H9 (cell line): ENCODE data around the gene SRCAP. TPM values are rescaled to one million over a fixed set of nuclear protein-coding genes. Genes with fewer than 3 reads are reported as not detected.

Experiments used
- DNase-seq: peaks from one replicate; pipeline ENCODE4 v3.0.0-alpha.2; 2017
- H2AFZ ChIP-seq: one replicate; pipeline ENCODE4 v1.6.1; 2013; ENCODE audit warnings: mild to moderate bottlenecking, low read length, control low read depth, moderate library complexity
- H2AK5ac ChIP-seq: 2 replicates; pipeline ENCODE4 v1.6.1; 2013; ENCODE audit warnings: low read length, control low read depth, mixed read lengths; ENCODE audit not compliant: insufficient read length
- H2BK120ac ChIP-seq: one replicate; pipeline ENCODE4 v1.6.1; 2013; ENCODE audit warnings: low read depth, mild to moderate bottlenecking, low read length, control low read depth, inconsistent platforms; ENCODE audit not compliant: poor library complexity, severe bottlenecking
- H2BK12ac ChIP-seq: 2 replicates; pipeline ENCODE4 v1.6.1; 2013; ENCODE audit warnings: low read length, control low read depth, mixed read lengths, low read depth; ENCODE audit not compliant: insufficient read length
- H2BK15ac ChIP-seq: 2 replicates; pipeline ENCODE4 v1.6.1; 2013; ENCODE audit warnings: low read depth, low read length, control low read depth
- H2BK20ac ChIP-seq: one replicate; pipeline ENCODE4 v1.6.1; 2013; ENCODE audit warnings: low read depth, mild to moderate bottlenecking, low read length, control low read depth, inconsistent platforms; ENCODE audit not compliant: poor library complexity, severe bottlenecking
- H2BK5ac ChIP-seq: 2 replicates; pipeline ENCODE4 v1.6.1; 2013; ENCODE audit warnings: low read length, control low read depth, mixed read lengths; ENCODE audit not compliant: insufficient read length
- H3K14ac ChIP-seq: 2 replicates; pipeline ENCODE4 v1.6.1; 2013; ENCODE audit warnings: low read length, control low read depth; ENCODE audit not compliant: insufficient read depth
- H3K18ac ChIP-seq: 2 replicates; pipeline ENCODE4 v1.6.1; 2013; ENCODE audit warnings: low read depth, mild to moderate bottlenecking, mixed read lengths, low read length, control low read depth; ENCODE audit not compliant: insufficient read length
- H3K23ac ChIP-seq: 2 replicates; pipeline ENCODE4 v1.6.1; 2013; ENCODE audit warnings: low read length, control low read depth, mixed read lengths, low read depth; ENCODE audit not compliant: insufficient read length
- H3K23me2 ChIP-seq: 2 replicates; pipeline ENCODE4 v1.6.1; 2013; ENCODE audit warnings: low read depth, mild to moderate bottlenecking, mixed read lengths, low read length, control low read depth; ENCODE audit not compliant: insufficient read length, poor library complexity, severe bottlenecking
- H3K27ac ChIP-seq: 2 replicates; pipeline ENCODE4 v1.5.1; 2013; ENCODE audit warnings: low read length, control low read depth, mixed read lengths, low read depth; ENCODE audit not compliant: insufficient read length
- H3K27me3 ChIP-seq: 2 replicates; pipeline ENCODE4 v1.6.1; 2013; ENCODE audit warnings: low read length, control low read depth, inconsistent platforms; ENCODE audit not compliant: insufficient read depth
- H3K4ac ChIP-seq: 2 replicates; pipeline ENCODE4 v1.6.1; 2013; ENCODE audit warnings: low read depth, mild to moderate bottlenecking, control low read depth, inconsistent platforms, low read length, moderate library complexity
- H3K4me1 ChIP-seq: 2 replicates; pipeline ENCODE4 v1.6.1; 2013; ENCODE audit warnings: low read length, control low read depth, inconsistent platforms; ENCODE audit not compliant: insufficient read depth
- H3K4me2 ChIP-seq: 2 replicates; pipeline ENCODE4 v1.6.1; 2013; ENCODE audit warnings: low read length, control low read depth, mixed read lengths; ENCODE audit not compliant: insufficient read length, insufficient read depth
- H3K56ac ChIP-seq: 2 replicates; pipeline ENCODE4 v1.6.1; 2013; ENCODE audit warnings: low read depth, mild to moderate bottlenecking, mixed read lengths, low read length, control low read depth; ENCODE audit not compliant: insufficient read length
- H3K79me1 ChIP-seq: 2 replicates; pipeline ENCODE4 v1.6.1; 2013; ENCODE audit warnings: low read depth, mild to moderate bottlenecking, moderate library complexity, low read length, control low read depth, inconsistent platforms; ENCODE audit not compliant: insufficient read depth, poor library complexity, severe bottlenecking
- H3K79me2 ChIP-seq: 2 replicates; pipeline ENCODE4 v1.6.1; 2013; ENCODE audit warnings: low read length, control low read depth, inconsistent platforms; ENCODE audit not compliant: insufficient read depth
- H3K9ac ChIP-seq: 2 replicates; pipeline ENCODE4 v1.6.1; 2013; ENCODE audit warnings: low read length, control low read depth, mixed read lengths; ENCODE audit not compliant: insufficient read length; ENCODE audit errors: extremely low read depth
- H3K9me3 ChIP-seq: one replicate; pipeline ENCODE4 v1.6.1; 2013; ENCODE audit warnings: low read depth, low read length, inconsistent platforms; ENCODE audit not compliant: control insufficient read depth
- H3T11ph ChIP-seq: one replicate; pipeline ENCODE4 v1.6.1; 2013; ENCODE audit warnings: mild to moderate bottlenecking, low read length, control low read depth, inconsistent platforms
- H4K20me1 ChIP-seq: one replicate; pipeline ENCODE4 v1.6.1; 2013; ENCODE audit not compliant: control insufficient read depth, insufficient read length, insufficient read depth
- H4K5ac ChIP-seq: 2 replicates; pipeline ENCODE4 v1.6.1; 2013; ENCODE audit warnings: low read depth, mild to moderate bottlenecking, mixed read lengths, low read length, control low read depth; ENCODE audit not compliant: insufficient read length
- H4K8ac ChIP-seq: replicated peaks from 2 replicates; pipeline ENCODE4 v1.6.1; 2013; ENCODE audit warnings: low read length, control low read depth, mixed read lengths, low read depth; ENCODE audit not compliant: insufficient read length
- H4K91ac ChIP-seq: 2 replicates; pipeline ENCODE4 v1.6.1; 2013; ENCODE audit warnings: low read depth, mild to moderate bottlenecking, moderate library complexity, mixed read lengths, low read length, control low read depth; ENCODE audit not compliant: insufficient read length
- H3K27ac Mint-ChIP-seq, 3 experiments: 2 replicates in 2 of 3; 3 replicates in 1 of 3; pipeline ENCODE4 v1.8.0; 2020 to 2021; ENCODE audit warnings: mixed read lengths in 3 of 3, mild to moderate bottlenecking in 1 of 3, moderate library complexity in 1 of 3
- H3K27me3 Mint-ChIP-seq: 2 replicates; pipeline ENCODE4 v1.8.0; 2021; ENCODE audit warnings: low read depth, mild to moderate bottlenecking, moderate library complexity, mixed read lengths
- H3K36me3 Mint-ChIP-seq, 3 experiments: 2 replicates in 2 of 3; 3 replicates in 1 of 3; pipeline ENCODE4 v1.8.0; 2020 to 2021; ENCODE audit warnings: low read depth in 3 of 3, mixed read lengths in 3 of 3; ENCODE audit not compliant: insufficient read depth in 1 of 3
- H3K4me1 Mint-ChIP-seq, 2 experiments: 2 replicates each; pipeline ENCODE4 v1.8.0; 2020; ENCODE audit warnings: mixed read lengths in 2 of 2
- H3K4me3 Mint-ChIP-seq, 2 experiments: 2 replicates in 1 of 2; 3 replicates in 1 of 2; pipeline ENCODE4 v1.8.0; 2020 to 2021; ENCODE audit warnings: mild to moderate bottlenecking in 2 of 2, mixed read lengths in 2 of 2, moderate library complexity in 1 of 2
- H3K9me3 Mint-ChIP-seq, 2 experiments: 2 replicates in 1 of 2; 3 replicates in 1 of 2; pipeline ENCODE4 v1.8.0; 2020; ENCODE audit warnings: mild to moderate bottlenecking in 2 of 2, mixed read lengths in 2 of 2, moderate library complexity in 1 of 2
- CTCF ChIP-seq: fragments of 200-600 bp; sonication (generic); conservative IDR thresholded peaks from 3 replicates; pipeline ENCODE4 v1.8.0; 2021; ENCODE audit warnings: antibody characterized with exemption, mild to moderate bottlenecking
- WGBS: extraction: QIAGEN DNeasy Blood & Tissue Kit; methylation state at CpG from one replicate; pipeline ENCODE4 v1.1.7; 2013; ENCODE audit warnings: missing lambda C conversion rate, low lambda C conversion rate, mixed read lengths; ENCODE audit not compliant: insufficient read length; ENCODE audit errors: extremely low coverage; 5-methylcytosine and 5-hydroxymethylcytosine counted together
- total RNA-seq: library from RNA; stranded (reverse); gene quantifications from 2 replicates; pipeline ENCODE4 v1.2.1, GENCODE V29; 2021

Gene SRCAP
- total RNA-seq, 1 experiment from 2014 or later: 63.1 TPM

DNA sequence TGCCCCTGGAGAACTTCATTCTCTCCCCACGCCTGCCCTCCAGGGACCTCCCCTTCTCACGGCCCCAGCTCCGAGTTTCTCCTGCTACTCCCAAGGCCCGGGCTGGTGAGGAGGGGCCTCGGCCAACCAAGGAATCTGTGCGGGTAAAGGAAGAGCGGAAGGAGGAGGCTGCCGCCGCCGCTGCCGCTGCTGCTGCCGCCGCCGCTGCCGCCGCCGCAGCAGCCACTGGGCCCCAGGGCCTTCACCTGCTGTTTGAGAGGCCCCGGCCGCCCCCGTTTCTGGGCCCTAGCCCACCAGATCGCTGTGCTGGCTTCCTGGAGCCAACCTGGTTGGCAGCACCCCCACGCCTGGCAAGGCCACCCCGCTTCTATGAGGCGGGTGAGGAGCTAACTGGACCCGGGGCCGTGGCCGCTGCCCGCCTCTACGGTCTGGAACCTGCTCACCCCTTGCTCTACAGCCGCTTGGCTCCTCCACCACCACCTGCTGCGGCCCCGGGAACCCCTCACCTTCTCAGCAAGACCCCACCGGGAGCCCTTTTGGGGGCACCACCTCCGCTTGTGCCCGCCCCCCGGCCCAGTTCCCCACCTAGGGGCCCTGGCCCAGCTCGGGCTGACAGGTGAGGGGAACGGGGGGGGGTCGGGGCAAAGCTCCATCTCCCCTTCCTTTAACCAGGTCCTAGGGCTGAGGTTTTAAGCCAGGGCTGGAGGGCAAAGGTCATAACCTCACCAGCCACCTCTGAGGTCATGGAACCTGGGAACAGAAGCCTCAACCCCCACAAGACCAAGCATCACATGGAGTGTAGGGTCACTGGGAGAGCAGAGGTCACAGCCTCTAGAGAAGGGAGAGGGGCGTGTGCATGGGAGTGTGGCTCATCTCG is 29.7 kb upstream of the SRCAP start:
- Histone ChIP-seq H2BK12ac (no peak overlapping the region), H4K5ac (no peak overlapping the region), H3K4me1 (no peaks in the 10 kb centered on the region), H3K79me1 (no peaks in the 10 kb centered on the region), H2AK5ac (no peak overlapping the region), H3K23ac (no peak overlapping the region), H4K8ac (no peak overlapping the region), H3K56ac (no peak overlapping the region), H3K4ac (no peak overlapping the region), H3K79me2 (no peaks in the 10 kb centered on the region), H4K20me1 (no peaks in the 10 kb centered on the region), H3K9ac (no peak overlapping the region), H3K27ac (no peak overlapping the region), H2BK20ac (no peak overlapping the region), H3K9me3 (no peaks in the 10 kb centered on the region), H3K27me3 (peaks cover 52% of the 10 kb centered on the region), H3K4me2 (no peak overlapping the region), H2AFZ (no peak overlapping the region), H2BK5ac (no peak overlapping the region), H3T11ph (no peak overlapping the region), H3K23me2 (peaks cover 5% of the 10 kb centered on the region), H3K18ac (no peak overlapping the region), H2BK15ac (no peak overlapping the region), H4K91ac (no peak overlapping the region), H3K14ac (no peak overlapping the region), H2BK120ac (no peak overlapping the region)
- H3K27me3 Mint-ChIP-seq: peaks cover 92% of the 10 kb centered on the region
- no peak overlapping the region for H3K27ac Mint-ChIP-seq
- H3K9me3 Mint-ChIP-seq: peaks cover 0 to 2% of the 10 kb centered on the region in 2 experiments; a peak in 2 of 5 replicates
- no peak for DNase-seq
- peaks cover 19 to 42% (median 28%) of the 10 kb centered on the region in 3 experiments; a peak in 6 of 7 replicates for H3K36me3 Mint-ChIP-seq
- no peak overlapping the region for H3K4me3 Mint-ChIP-seq
- WGBS: no CpG with 5 or more reads among the region's 41 CpGs
- H3K4me1 Mint-ChIP-seq: no peaks in the 10 kb centered on the region
- no peak for TF ChIP-seq CTCF
